SH-SY5Y (cell line): ENCODE measurements around the gene ZNF217.

ENCODE experiments used
- GATA2 ChIP-seq: IDR thresholded peaks from 2 replicates; pipeline ENCODE4 v1.6.1; 2011; ENCODE audit warnings: mild to moderate bottlenecking, low read depth, low read length
- GATA3 ChIP-seq: IDR thresholded peaks from 2 replicates; pipeline ENCODE4 v1.6.1; 2011; ENCODE audit warnings: low read depth, mild to moderate bottlenecking, low read length, moderate library complexity

- no peak for TF ChIP-seq GATA2
- no peak for TF ChIP-seq GATA3
Observed at GRCh38 chr20:53574259-53574789, 19.3 kb downstream of the ZNF217 start.
